Activated B cell treated with CpG ODN at 0.5 μM for 24 hours (primary cell): ENCODE data around the gene GGCX. TPM values are rescaled to one million over a fixed set of nuclear protein-coding genes. Genes with fewer than 3 reads are reported as not detected.
"Not testable (repeated sequence)": the region's sequence is repeated elsewhere in the genome, so short reads cannot be mapped to it uniquely, and the experiment has no call there.

Source experiments
- ATAC-seq: fragments of 200-7000 bp; cut with Tn5 transposase; one replicate; pipeline ENCODE4 v1.10.0; 2021; ENCODE audit warnings: low read depth, mild to moderate bottlenecking, moderate library complexity
- CTCF ChIA-PET: fragments of 350-600 bp; sonication (Branson Sonifier 250); formaldehyde crosslinking; loops from one replicate; lab custom pipeline; 2021; ENCODE audit warnings: antibody characterized with exemption; lab: Charles Lee
- POLR2A ChIA-PET: fragments of 350-600 bp; sonication (Branson Sonifier 250); formaldehyde crosslinking; loops from one replicate; lab custom pipeline; 2021; ENCODE audit warnings: antibody characterized with exemption; lab: Charles Lee
- DNase-seq: peaks from one replicate; pipeline ENCODE4 v3.0.0; 2022
- H3K27ac Mint-ChIP-seq: one replicate; pipeline ENCODE4 v1.8.0; 2020; ENCODE audit warnings: mixed read lengths
- H3K27me3 Mint-ChIP-seq: one replicate; pipeline ENCODE4 v1.8.0; 2021; ENCODE audit warnings: mixed read lengths
- H3K36me3 Mint-ChIP-seq: one replicate; pipeline ENCODE4 v1.8.0; 2021; ENCODE audit warnings: low read depth, mixed read lengths
- H3K4me1 Mint-ChIP-seq: one replicate; pipeline ENCODE4 v1.8.0; 2021; ENCODE audit warnings: mixed read lengths
- H3K4me3 Mint-ChIP-seq: one replicate; pipeline ENCODE4 v1.8.0; 2020; ENCODE audit warnings: mild to moderate bottlenecking, mixed read lengths
- H3K9me3 Mint-ChIP-seq: one replicate; pipeline ENCODE4 v1.8.0; 2020; ENCODE audit warnings: mixed read lengths
- intact Hi-C: fragments of 100-400 bp; cut with micrococcal nuclease; formaldehyde crosslinking; loops from one replicate; pipeline ENCODE4 v1.15.1; 2024
- total RNA-seq: library from RNA; stranded (reverse); gene quantifications from 2 replicates; pipeline ENCODE4 v1.2.3, GENCODE V29; 2022
- TF ChIP-seq, protein P1 (sequence below): fragments of 200-600 bp; IDR thresholded peaks from one replicate; pipeline ENCODE4 v1.8.0; 2022; ENCODE audit warnings: antibody characterized with exemption, mild to moderate bottlenecking

The GGCX gene
- total RNA-seq, 1 donor from 2014 or later = 30.7 TPM

DNA sequence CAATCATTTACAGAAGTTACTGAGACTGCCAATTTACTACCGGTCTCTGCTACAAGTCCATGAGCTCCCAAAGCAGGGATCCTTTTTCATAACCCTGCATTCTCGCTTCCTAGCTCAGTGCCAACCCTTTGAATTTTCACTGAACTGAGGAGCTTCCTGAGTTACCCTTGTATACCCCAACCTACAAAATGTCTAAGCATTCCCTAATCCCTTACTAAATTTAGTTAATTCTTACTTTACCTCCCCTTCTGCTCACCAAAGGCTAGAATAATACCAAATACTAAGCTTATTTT, 12.7 kb downstream of the GGCX start:
- TF ChIP-seq, protein P1, sequence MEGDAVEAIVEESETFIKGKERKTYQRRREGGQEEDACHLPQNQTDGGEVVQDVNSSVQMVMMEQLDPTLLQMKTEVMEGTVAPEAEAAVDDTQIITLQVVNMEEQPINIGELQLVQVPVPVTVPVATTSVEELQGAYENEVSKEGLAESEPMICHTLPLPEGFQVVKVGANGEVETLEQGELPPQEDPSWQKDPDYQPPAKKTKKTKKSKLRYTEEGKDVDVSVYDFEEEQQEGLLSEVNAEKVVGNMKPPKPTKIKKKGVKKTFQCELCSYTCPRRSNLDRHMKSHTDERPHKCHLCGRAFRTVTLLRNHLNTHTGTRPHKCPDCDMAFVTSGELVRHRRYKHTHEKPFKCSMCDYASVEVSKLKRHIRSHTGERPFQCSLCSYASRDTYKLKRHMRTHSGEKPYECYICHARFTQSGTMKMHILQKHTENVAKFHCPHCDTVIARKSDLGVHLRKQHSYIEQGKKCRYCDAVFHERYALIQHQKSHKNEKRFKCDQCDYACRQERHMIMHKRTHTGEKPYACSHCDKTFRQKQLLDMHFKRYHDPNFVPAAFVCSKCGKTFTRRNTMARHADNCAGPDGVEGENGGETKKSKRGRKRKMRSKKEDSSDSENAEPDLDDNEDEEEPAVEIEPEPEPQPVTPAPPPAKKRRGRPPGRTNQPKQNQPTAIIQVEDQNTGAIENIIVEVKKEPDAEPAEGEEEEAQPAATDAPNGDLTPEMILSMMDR = no peak
- ATAC-seq = no peak
- POLR2A ChIA-PET = interaction anchor here (0.6 to 2.2 kb wide), 6 partner anchors 9 to 157 kb away, joined by 3 to 21 read pairs (median 4); partner anchors contain the start of gene MAT2A
- Mint-ChIP-seq H3K36me3 (peaks cover 88% of the 10 kb centered on the region), H3K27me3 (no peaks in the 10 kb centered on the region), H3K9me3 (no peaks in the 10 kb centered on the region), H3K4me1 (peaks cover 9% of the 10 kb centered on the region), H3K4me3 (no peak overlapping the region), H3K27ac (no peak overlapping the region)
- DNase-seq = no peak
- intact Hi-C loops = no loop called here
- CTCF ChIA-PET = interaction anchor here (1.1 to 4.5 kb wide), 3 partner anchors 9 to 157 kb away, joined by 3 to 105 read pairs (median 19); partner anchors contain the start of gene SH2D6

DNA sequence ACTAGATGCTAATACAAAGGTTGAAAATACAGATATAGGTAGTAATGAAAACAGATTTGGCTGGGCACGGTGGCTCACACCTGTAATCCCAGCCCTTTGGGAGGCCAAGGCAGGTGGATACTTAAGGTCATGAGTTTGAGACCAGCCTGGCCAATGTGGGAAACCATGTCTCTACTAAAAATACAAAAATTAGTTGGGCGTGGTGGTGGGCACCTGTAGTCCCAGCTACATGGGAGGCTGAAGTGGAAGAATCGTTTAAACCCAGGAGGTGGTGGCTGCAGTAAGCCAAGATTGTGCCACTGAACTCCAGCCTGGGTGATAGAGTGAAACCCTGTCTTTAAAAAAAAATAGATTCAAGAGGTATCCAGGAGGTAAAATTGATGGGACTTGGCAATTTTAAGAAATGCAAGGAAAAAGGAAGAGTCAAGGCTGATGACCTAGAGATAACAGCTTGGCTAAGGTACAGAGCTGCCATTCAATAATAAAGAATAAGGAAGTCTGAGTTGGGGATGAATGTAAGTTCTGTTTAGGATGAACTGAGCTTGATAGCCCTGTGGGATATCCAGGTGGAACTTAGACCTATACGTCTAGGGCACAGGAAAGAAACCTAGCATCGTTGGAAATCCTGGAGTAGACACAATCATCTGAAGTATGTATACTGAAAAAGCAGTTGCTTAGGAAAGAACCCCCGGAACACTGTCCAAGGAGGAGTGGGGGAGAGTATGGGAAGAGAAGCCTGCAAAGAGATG, 13.3 kb downstream of the GGCX start:
- no peaks in the 10 kb centered on the region for H3K9me3 Mint-ChIP-seq
- DNase-seq = no peak
- no peaks in the 10 kb centered on the region for H3K27me3 Mint-ChIP-seq
- TF ChIP-seq, protein P1 = no peak
- CTCF ChIA-PET = interaction anchor here (1.1 to 1.6 kb wide), 2 partner anchors 8 to 128 kb away, joined by 3 to 19 read pairs; partner anchors contain the start of gene SH2D6
- peaks cover 89% of the 10 kb centered on the region for H3K36me3 Mint-ChIP-seq
- intact Hi-C loops = no loop called here
- H3K4me3 Mint-ChIP-seq = no peak overlapping the region
- no peak for ATAC-seq
- peaks cover 9% of the 10 kb centered on the region for H3K4me1 Mint-ChIP-seq
- no peak overlapping the region for H3K27ac Mint-ChIP-seq
- POLR2A ChIA-PET = interaction anchor here (0.6 to 2.2 kb wide), 5 partner anchors 9 to 156 kb away, joined by 3 to 21 read pairs (median 5); partner anchors contain the start of gene MAT2A

DNA sequence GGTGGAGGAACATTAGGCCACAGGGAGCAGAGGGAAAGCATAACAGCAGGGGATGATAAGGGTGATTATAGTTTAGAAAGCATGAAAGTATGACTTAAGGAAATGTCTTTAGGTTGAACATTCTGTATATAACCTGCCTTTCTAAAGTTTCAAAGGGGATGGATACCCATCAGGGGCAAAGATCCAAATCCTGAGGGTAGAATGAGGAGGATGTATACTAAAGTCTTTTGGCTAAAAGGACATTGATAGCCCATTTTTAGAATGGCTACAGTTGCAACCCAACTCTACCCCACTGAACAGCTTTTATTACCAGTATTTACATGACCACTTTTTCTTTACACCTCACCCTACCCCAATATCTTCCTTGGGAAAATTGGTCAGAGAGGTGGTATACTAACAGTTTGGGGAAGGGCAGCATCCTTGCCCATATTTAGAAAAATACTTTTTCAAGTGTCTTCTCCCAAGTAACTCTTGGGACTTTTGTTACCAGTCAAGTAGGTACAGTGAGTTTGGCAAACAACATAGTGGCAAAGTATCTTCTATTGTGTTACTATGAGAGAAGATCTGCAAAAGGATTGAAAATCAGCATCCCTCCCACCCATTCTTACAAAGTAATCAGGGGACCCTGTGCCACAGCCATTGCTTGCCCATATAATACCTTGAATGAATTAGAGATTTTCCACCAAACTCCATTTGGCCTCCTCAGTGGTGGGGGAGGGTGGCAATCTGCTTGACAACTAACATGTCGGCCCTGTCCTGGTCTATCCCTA, 14.0 kb downstream of the GGCX start:
- no peak for ATAC-seq
- DNase-seq = no peak
- Mint-ChIP-seq H3K27ac (no peak overlapping the region), H3K9me3 (no peaks in the 10 kb centered on the region), H3K27me3 (no peaks in the 10 kb centered on the region), H3K36me3 (peaks cover 89% of the 10 kb centered on the region), H3K4me1 (peaks cover 16% of the 10 kb centered on the region), H3K4me3 (no peak overlapping the region)
- ChIA-PET CTCF (interaction anchor here (1.6 kb wide), 1 partner anchor 127 kb away, joined by 19 read pairs; the partner anchor contains the start of gene SH2D6), POLR2A (interaction anchor here (1.4 to 3.7 kb wide), 4 partner anchors 8 to 155 kb away, joined by 3 to 21 read pairs (median 10); partner anchors contain the start of genes GGCX, MAT2A and SH2D6)
- TF ChIP-seq, protein P1 = no peak
- intact Hi-C loops = no loop called here

DNA sequence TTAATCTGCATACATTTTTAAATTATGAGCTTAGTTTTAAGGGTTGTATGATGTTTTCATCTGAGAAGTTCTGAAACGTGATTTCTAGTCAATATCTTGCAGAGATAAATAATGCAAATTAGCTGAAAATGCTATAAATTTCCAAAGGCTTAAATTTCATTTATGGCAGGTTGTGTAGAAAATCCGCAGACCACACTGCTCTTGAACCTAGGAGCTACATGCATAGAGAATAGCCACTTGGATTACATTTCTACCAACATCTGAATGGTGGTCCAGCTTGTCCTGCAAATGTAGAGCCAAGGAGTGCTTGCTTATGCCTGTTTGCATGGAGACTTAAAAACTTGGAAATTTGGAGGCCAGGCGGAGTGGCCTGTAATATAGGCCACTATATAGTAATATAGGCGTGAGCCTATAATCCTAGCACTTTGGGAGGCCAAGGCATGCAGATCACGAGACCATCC, 15.5 kb downstream of the GGCX start:
- ChIA-PET CTCF (no interaction called here), POLR2A (interaction anchor here (0.6 to 3.7 kb wide), 6 partner anchors 15 to 171 kb away, joined by 3 to 16 read pairs (median 4); partner anchors contain the start of genes GGCX, RNF181 and SH2D6)
- no peak for DNase-seq
- no peak overlapping the region for H3K4me3 Mint-ChIP-seq
- ATAC-seq = no peak
- peaks cover 24% of the 10 kb centered on the region for H3K4me1 Mint-ChIP-seq
- H3K9me3 Mint-ChIP-seq = no peaks in the 10 kb centered on the region
- intact Hi-C loops = no loop called here
- H3K36me3 Mint-ChIP-seq = peaks cover 89% of the 10 kb centered on the region
- no peaks in the 10 kb centered on the region for H3K27me3 Mint-ChIP-seq
- no peak overlapping the region for H3K27ac Mint-ChIP-seq
- TF ChIP-seq, protein P1 = no peak

DNA sequence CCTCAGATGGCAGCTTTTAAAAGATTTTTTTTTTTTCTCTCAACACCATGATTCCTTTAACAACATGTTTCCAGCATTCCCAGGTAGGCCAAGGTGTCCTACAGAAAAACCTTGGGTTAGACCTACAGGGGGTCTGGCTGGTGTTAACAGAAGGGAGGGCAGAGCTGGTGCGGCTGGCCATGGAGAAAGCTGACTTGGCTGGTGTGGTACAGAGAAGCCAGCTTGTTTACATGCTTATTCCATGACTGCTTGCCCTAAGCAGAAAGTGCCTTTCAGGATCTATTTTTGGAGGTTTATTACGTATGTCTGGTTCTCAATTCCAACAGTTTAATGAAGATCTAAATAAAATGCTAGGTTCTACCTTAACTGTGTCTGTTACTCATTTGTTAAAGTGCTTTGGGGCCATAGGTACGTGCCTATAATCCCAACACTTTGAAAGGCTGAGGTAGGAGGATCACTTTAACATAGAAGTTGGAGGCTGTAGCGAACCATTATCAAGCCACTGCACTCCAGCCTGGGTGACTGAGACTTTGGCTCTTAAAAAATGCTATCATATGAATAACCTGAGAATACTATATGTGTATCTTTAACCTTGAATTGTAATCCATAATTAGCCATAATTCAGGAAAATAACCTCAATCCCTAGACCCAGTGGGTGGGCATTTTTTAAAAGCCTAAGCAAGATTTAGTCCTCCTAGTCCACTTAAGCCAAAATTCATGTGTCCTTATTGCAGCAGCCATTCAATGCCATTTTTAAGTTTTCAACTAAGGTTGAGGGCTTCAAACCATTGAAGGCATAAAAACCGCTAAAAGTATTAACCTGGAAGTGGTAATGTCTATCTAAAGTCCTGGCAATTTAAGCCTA, 16.1 kb downstream of the GGCX start:
- ChIA-PET POLR2A (interaction anchor here (0.6 to 3.7 kb wide), 7 partner anchors 15 to 170 kb away, joined by 3 to 16 read pairs (median 4); partner anchors contain the start of genes RNF181 and SH2D6), CTCF (interaction anchor here (0.7 kb wide), 1 partner anchor 663 kb away, joined by 3 read pairs; no protein-coding TSS in a partner anchor)
- Mint-ChIP-seq H3K36me3 (peaks cover 90% of the 10 kb centered on the region), H3K4me1 (peaks cover 31% of the 10 kb centered on the region)
- H3K9me3 Mint-ChIP-seq, H3K4me3 Mint-ChIP-seq, H3K27me3 Mint-ChIP-seq, ATAC-seq, DNase-seq, H3K27ac Mint-ChIP-seq, intact Hi-C loops: not testable (repeated sequence)

DNA sequence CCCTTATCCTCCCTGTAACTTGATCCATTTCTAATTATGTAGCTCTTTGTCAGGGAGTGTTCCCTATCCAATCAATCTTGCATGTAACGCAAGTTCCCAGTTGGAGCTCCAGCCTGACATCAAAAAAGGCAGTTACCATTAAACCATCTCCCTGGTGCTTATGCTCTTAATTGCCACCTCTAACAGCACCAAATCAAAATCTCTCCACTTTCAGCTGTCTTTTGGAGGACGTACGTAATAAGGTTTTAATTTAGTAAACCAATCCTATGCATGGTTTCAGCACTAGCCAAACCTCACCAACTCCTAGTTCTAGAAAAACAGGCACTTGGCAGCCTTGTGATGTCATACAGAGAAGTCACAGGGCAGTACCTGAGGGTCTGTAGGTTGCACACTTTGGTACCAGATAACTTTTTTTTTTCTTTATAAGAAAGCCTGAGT, 17.0 kb downstream of the GGCX start:
- intact Hi-C loops, H3K4me3 Mint-ChIP-seq, H3K27ac Mint-ChIP-seq, H3K9me3 Mint-ChIP-seq, H3K27me3 Mint-ChIP-seq, DNase-seq, ATAC-seq: not testable (repeated sequence)
- Mint-ChIP-seq H3K36me3 (peaks cover 88% of the 10 kb centered on the region), H3K4me1 (peaks cover 34% of the 10 kb centered on the region)
- CTCF ChIA-PET = interaction anchor here (0.7 to 6.0 kb wide), 3 partner anchors 7 to 662 kb away, joined by 3 to 52 read pairs (median 3); no protein-coding TSS in a partner anchor
- POLR2A ChIA-PET = interaction anchor here (0.6 to 7.5 kb wide), 5 partner anchors 9 to 153 kb away, joined by 3 to 84 read pairs (median 5); partner anchors contain the start of gene SH2D6
